ENCODE results near the gene AKT3.

AKT3 gene

GRCh38 chr1:243449373-243449772, 400.7 kb downstream of the AKT3 start:
- no peak for DNase-seq

GRCh38 chr1:243447844-243448243, 402.2 kb downstream of the AKT3 start:
- no peak for DNase-seq

- no peak for DNase-seq
Measured at GRCh38 chr1:243447347-243447746, 402.7 kb downstream of the AKT3 start.

- no peak for DNase-seq
Measured at GRCh38 chr1:243443557-243443956, 406.5 kb downstream of the AKT3 start.

GRCh38 chr1:243441601-243442000, 408.4 kb downstream of the AKT3 start:
- no peak for DNase-seq

- DNase-seq: no peak
Measured at GRCh38 chr1:243440406-243440805, 409.6 kb downstream of the AKT3 start.

DNA sequence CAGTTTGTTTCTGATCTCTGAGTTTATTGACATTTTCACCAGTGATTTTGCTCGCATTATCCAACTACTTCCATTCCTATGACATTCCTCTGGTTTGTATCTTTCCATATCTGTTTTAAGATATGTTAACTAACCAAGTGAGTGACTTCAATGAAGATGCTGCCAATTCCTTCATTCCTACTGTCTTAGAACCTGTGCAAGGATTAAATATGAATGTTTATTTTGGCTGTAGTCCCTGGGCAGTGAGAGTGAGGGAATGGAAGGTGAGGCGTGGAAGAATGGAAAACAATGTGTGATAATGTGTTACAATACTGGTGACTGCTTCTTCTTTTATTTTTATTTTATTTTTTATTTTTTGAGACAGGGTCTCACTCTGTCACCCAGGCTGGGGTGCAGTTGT, 411.2 kb downstream of the AKT3 start:
- DNase-seq: no peak

Measured in KG1 (cell line).